ENCODE data around the gene INTS2. TPM values are rescaled to one million over a fixed set of nuclear protein-coding genes. Genes with fewer than 3 reads are reported as not detected.
"Not testable (repeated sequence)": the region's sequence is repeated elsewhere in the genome, so short reads cannot be mapped to it uniquely, and the experiment has no call there.

The INTS2 gene
- total RNA-seq, 1 experiment from 2014 or later = 11.8 TPM

GRCh38 chr17:61863801-61864126 is 64.0 kb downstream of the INTS2 start:
- POLR2A ChIA-PET = interaction anchor here (0.7 to 1.8 kb wide), 18 partner anchors 10 to 1139 kb away, joined by 3 to 7 read pairs (median 5); partner anchors contain the start of gene MED13

DNA sequence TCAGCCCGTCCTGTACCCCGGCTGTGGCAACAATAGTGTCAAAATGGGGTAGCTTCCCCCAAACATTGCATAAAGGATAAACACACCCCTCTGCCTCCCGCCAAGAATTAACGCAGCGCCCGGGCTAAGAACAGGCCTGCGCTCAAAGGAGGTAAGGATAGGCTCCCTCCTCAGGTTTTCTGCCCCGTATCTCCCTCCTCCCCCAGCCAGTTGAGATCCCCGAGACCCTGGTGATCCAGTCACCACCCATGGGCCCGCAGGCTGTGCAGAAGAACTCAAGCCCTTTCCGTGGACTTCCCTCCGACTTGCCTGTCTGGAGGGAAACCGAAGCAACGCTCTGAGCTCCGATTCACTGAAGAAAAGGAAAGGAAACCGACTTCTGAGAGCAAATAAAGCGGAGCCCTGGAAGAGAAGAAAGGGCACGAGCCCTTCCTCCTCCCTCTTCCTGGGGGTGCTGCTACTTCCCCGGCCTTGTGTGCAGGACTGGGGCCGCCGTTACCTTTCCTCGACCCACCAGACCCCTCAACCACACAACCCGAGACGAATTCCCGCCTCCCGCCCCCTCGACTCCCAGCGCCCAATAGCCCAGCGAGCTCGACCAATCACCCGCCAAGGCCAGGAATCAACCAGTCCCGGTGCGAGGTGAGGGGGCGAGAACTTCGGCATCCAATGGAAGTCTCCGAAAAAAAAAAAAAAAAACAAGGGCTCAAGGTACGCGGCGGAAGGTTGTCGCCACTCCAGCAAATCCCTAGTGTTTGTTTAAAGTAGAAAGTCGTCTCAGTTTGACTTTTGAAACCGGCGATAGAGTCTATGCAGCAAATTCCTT is 64.6 kb downstream of the INTS2 start, which contains the start of gene BRIP1:
Gene BRIP1, minus strand, starts transcription at position 554 of the 826 bp plus-strand sequence. CDS start 1,989 bp downstream, outside the sequence.
- intact Hi-C loops (cut with micrococcal nuclease) = loop anchor here (2.0 to 10.0 kb wide), 3 partner anchors 204 to 316 kb away; no protein-coding TSS in a partner anchor
- CTCF ChIA-PET = interaction anchor here (0.6 to 1.4 kb wide), 5 partner anchors 9 to 696 kb away, joined by 3 to 4 read pairs (median 3); no protein-coding TSS in a partner anchor
- no TSS peak for BruUV-seq (replicated peaks)

More at GRCh38 chr17:61863801-61864126, 64.0 kb downstream of the INTS2 start:
- Mint-ChIP-seq H3K4me1 (ENCODE audit: insufficient read depth, unreplicated experiment) (peaks cover 27% of the 10 kb centered on the region), H3K36me3 (ENCODE audit: insufficient read depth, unreplicated experiment) (peaks cover 24% of the 10 kb centered on the region), H3K9me3 (ENCODE audit: unreplicated experiment) (no peaks in the 10 kb centered on the region), H3K27ac (ENCODE audit: low read depth, unreplicated experiment) (peak overlapping the region; percentile 94), H3K4me3 (ENCODE audit: unreplicated experiment) (peak overlapping the region; percentile 90), H3K27me3 (ENCODE audit: insufficient read depth, unreplicated experiment) (no peaks in the 10 kb centered on the region)
- no peak for DNase-seq (ENCODE audit: unreplicated experiment)
- intact Hi-C loops (cut with micrococcal nuclease) = loop anchor here (2.0 to 10.0 kb wide), 3 partner anchors 203 to 315 kb away; no protein-coding TSS in a partner anchor
- BruUV-seq (replicated peaks) = no TSS peak
- CTCF ChIA-PET = interaction anchor here (0.6 to 1.4 kb wide), 4 partner anchors 10 to 602 kb away, joined by 3 to 4 read pairs (median 4); no protein-coding TSS in a partner anchor
- no peak for TF ChIP-seq CTCF (IDR thresholded peaks at IDR 0.05; ENCODE audit: unreplicated experiment)

GRCh38 chr17:61862105-61862574 is 65.6 kb downstream of the INTS2 start:
- CTCF ChIA-PET = interaction anchor here (0.6 to 1.1 kb wide), 2 partner anchors 22 to 25 kb away, joined by 3 read pairs; no protein-coding TSS in a partner anchor
- no peaks in the 10 kb centered on the region for H3K9me3 Mint-ChIP-seq (ENCODE audit: unreplicated experiment)
- intact Hi-C loops (cut with micrococcal nuclease) = loop anchor here (2.0 to 10.0 kb wide), 3 partner anchors 205 to 317 kb away; no protein-coding TSS in a partner anchor

More for the DNA sequence above, 64.6 kb downstream of the INTS2 start, which contains the start of gene BRIP1:
- H3K36me3 Mint-ChIP-seq (ENCODE audit: insufficient read depth, unreplicated experiment) = peaks cover 21% of the 10 kb centered on the region
- no peaks in the 10 kb centered on the region for H3K27me3 Mint-ChIP-seq (ENCODE audit: insufficient read depth, unreplicated experiment)
- POLR2A ChIA-PET = interaction anchor here (0.7 to 1.8 kb wide), 23 partner anchors 10 to 1139 kb away, joined by 3 to 7 read pairs (median 4); partner anchors contain the start of gene MED13
- H3K4me3 Mint-ChIP-seq (ENCODE audit: unreplicated experiment) = peak within 1 kb of the TSS; percentile 90
- peaks cover 27% of the 10 kb centered on the region for H3K4me1 Mint-ChIP-seq (ENCODE audit: insufficient read depth, unreplicated experiment)
- DNase-seq (ENCODE audit: unreplicated experiment) = peak; percentile 97
- no peaks in the 10 kb centered on the region for H3K9me3 Mint-ChIP-seq (ENCODE audit: unreplicated experiment)
- peak within 1 kb of the TSS; percentile 94 for H3K27ac Mint-ChIP-seq (ENCODE audit: low read depth, unreplicated experiment)
- TF ChIP-seq CTCF (IDR thresholded peaks at IDR 0.05; ENCODE audit: unreplicated experiment) = no peak

DNA sequence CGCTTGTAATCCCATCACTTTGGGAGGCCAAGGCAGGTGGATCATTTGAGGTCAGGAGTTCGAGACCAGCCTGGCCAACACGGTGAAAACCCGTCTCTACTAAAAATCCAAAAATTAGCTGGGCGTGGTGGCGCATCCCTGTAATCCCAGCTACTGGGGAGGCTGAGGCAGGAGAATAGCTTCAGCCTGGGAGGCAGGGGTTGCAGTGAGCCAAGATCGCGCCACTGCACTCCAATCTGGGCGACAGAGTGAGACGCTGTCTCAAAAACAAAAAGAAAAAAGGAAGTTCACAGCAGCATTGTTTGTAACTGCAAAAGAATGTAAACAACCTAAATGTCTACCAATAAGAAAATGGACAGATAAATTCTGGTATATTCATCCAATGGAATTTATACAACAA is 67.4 kb downstream of the INTS2 start:
- DNase-seq (ENCODE audit: unreplicated experiment); H3K27me3 Mint-ChIP-seq (ENCODE audit: insufficient read depth, unreplicated experiment); H3K4me3 Mint-ChIP-seq (ENCODE audit: unreplicated experiment); H3K27ac Mint-ChIP-seq (ENCODE audit: low read depth, unreplicated experiment); BruUV-seq (replicated peaks); H3K9me3 Mint-ChIP-seq (ENCODE audit: unreplicated experiment); H3K36me3 Mint-ChIP-seq (ENCODE audit: insufficient read depth, unreplicated experiment): not testable (repeated sequence)
- POLR2A ChIA-PET = interaction anchor here (0.7 to 1.6 kb wide), 3 partner anchors 16 to 1468 kb away, joined by 3 to 4 read pairs (median 4); no protein-coding TSS in a partner anchor
- H3K4me1 Mint-ChIP-seq (ENCODE audit: insufficient read depth, unreplicated experiment) = peaks cover 35% of the 10 kb centered on the region
- CTCF ChIA-PET = interaction anchor here (0.6 kb wide), 2 partner anchors 285 to 838 kb away, joined by 3 read pairs; no protein-coding TSS in a partner anchor
- intact Hi-C loops (cut with micrococcal nuclease) = loop anchor here (10.0 kb wide), 1 partner anchor 234 kb away; no protein-coding TSS in a partner anchor

More at GRCh38 chr17:61862105-61862574, 65.6 kb downstream of the INTS2 start:
- no TSS peak for BruUV-seq (replicated peaks)
- peak overlapping the region; percentile 90 for H3K4me3 Mint-ChIP-seq (ENCODE audit: unreplicated experiment)
- no peaks in the 10 kb centered on the region for H3K27me3 Mint-ChIP-seq (ENCODE audit: insufficient read depth, unreplicated experiment)
- peaks cover 27% of the 10 kb centered on the region for H3K4me1 Mint-ChIP-seq (ENCODE audit: insufficient read depth, unreplicated experiment)
- peaks cover 14% of the 10 kb centered on the region for H3K36me3 Mint-ChIP-seq (ENCODE audit: insufficient read depth, unreplicated experiment)
- H3K27ac Mint-ChIP-seq (ENCODE audit: low read depth, unreplicated experiment) = peak overlapping the region; percentile 94
- POLR2A ChIA-PET = interaction anchor here (0.7 to 1.9 kb wide), 11 partner anchors 9 to 204 kb away, joined by 3 to 7 read pairs (median 4); partner anchors contain the start of gene MED13
- TF ChIP-seq CTCF (IDR thresholded peaks at IDR 0.05; ENCODE audit: unreplicated experiment) = no peak
- peak; percentile 39 for DNase-seq (ENCODE audit: unreplicated experiment)
